Osteoblast (primary cell): ENCODE measurements around the gene IFNGR1. TPM values are rescaled to one million over a fixed set of nuclear protein-coding genes. Genes with fewer than 3 reads are reported as not detected.

Experiments used
- DNase-seq: peaks from one replicate; pipeline ENCODE4 v3.0.0; 2011; ENCODE audit warnings: low spot score, mixed read lengths; ENCODE audit not compliant: insufficient read length; ENCODE audit errors: missing footprints
- H2AFZ ChIP-seq: 2 replicates; pipeline ENCODE4 v1.6.0; 2011; ENCODE audit warnings: mild to moderate bottlenecking, low read length
- H3K27ac ChIP-seq: 2 replicates; pipeline ENCODE4 v1.5.1; 2011; ENCODE audit warnings: mild to moderate bottlenecking, low read depth, low read length, moderate library complexity
- H3K27me3 ChIP-seq: 2 replicates; pipeline ENCODE4 v1.6.0; 2012; ENCODE audit warnings: mild to moderate bottlenecking, control low read depth, inconsistent platforms, low read length, moderate library complexity; ENCODE audit not compliant: insufficient read depth
- H3K36me3 ChIP-seq: 2 replicates; pipeline ENCODE4 v1.5.1; 2011; ENCODE audit warnings: mild to moderate bottlenecking, low read length, control low read depth, moderate library complexity; ENCODE audit not compliant: insufficient read depth
- H3K4me1 ChIP-seq: 2 replicates; pipeline ENCODE4 v1.5.1; 2011; ENCODE audit warnings: mild to moderate bottlenecking, low read length, control low read depth, moderate library complexity; ENCODE audit not compliant: insufficient read depth
- H3K4me2 ChIP-seq: 2 replicates; pipeline ENCODE4 v1.6.0; 2011; ENCODE audit warnings: mild to moderate bottlenecking, low read length; ENCODE audit not compliant: insufficient read depth
- H3K4me3 ChIP-seq: fragments of 200-600 bp; sonication (generic); 3 replicates; pipeline ENCODE4 v1.5.1; 2012; ENCODE audit warnings: mild to moderate bottlenecking, low read length, inconsistent platforms; ENCODE audit not compliant: insufficient read depth
- H3K79me2 ChIP-seq: 2 replicates; pipeline ENCODE4 v1.6.0; 2012; ENCODE audit warnings: mild to moderate bottlenecking, low read length, control low read depth, inconsistent platforms; ENCODE audit not compliant: insufficient read depth
- H3K9me3 ChIP-seq: 2 replicates; pipeline ENCODE4 v1.5.1; 2011; ENCODE audit warnings: low read depth, low read length, control low read depth
- H4K20me1 ChIP-seq: 2 replicates; pipeline ENCODE4 v1.6.0; 2012; ENCODE audit warnings: mild to moderate bottlenecking, low read length, control low read depth; ENCODE audit not compliant: insufficient read depth
- total RNA-seq: library from RNA; depleted of rRNA; stranded (reverse); fragments of >200 nt; gene quantifications from 2 replicates; pipeline ENCODE4 v1.2.3, GENCODE V29; 2012
- TF ChIP-seq, protein P1 (sequence below): IDR thresholded peaks from 2 replicates; pipeline ENCODE4 v1.5.1; 2011; ENCODE audit warnings: mild to moderate bottlenecking, low read depth, low read length, moderate library complexity; ENCODE audit errors: extremely low read depth

IFNGR1 gene
- total RNA-seq, 1 donor = 62.6 TPM

DNA sequence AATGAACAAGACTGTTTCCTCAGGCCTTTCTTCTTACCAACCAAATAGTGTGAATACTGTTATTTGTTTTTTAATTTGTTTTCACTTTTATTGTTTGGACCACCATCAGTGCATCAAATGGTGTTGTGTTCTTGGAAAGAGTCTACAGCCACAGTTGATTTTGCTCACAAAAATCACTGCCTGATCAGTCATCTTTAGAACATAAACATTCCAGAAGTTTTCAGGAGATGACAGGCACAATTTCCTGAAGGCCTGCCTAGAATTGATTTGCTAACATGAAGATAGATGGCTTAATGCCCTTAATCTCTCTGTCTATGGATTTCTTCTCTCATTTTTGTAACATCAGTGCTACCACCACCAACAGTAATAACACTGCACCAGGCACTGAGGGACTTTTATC lies 59.3 kb downstream of the IFNGR1 start:
- TF ChIP-seq, protein P1, sequence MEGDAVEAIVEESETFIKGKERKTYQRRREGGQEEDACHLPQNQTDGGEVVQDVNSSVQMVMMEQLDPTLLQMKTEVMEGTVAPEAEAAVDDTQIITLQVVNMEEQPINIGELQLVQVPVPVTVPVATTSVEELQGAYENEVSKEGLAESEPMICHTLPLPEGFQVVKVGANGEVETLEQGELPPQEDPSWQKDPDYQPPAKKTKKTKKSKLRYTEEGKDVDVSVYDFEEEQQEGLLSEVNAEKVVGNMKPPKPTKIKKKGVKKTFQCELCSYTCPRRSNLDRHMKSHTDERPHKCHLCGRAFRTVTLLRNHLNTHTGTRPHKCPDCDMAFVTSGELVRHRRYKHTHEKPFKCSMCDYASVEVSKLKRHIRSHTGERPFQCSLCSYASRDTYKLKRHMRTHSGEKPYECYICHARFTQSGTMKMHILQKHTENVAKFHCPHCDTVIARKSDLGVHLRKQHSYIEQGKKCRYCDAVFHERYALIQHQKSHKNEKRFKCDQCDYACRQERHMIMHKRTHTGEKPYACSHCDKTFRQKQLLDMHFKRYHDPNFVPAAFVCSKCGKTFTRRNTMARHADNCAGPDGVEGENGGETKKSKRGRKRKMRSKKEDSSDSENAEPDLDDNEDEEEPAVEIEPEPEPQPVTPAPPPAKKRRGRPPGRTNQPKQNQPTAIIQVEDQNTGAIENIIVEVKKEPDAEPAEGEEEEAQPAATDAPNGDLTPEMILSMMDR = no peak
- Histone ChIP-seq H3K27ac (no peak overlapping the region), H4K20me1 (no peaks in the 10 kb centered on the region), H3K4me1 (peaks cover 15% of the 10 kb centered on the region), H3K36me3 (no peaks in the 10 kb centered on the region), H2AFZ (no peak overlapping the region), H3K4me2 (no peak overlapping the region), H3K4me3 (no peak overlapping the region), H3K79me2 (no peaks in the 10 kb centered on the region), H3K9me3 (peaks cover 4% of the 10 kb centered on the region), H3K27me3 (peaks cover 4% of the 10 kb centered on the region)
- DNase-seq = no peak

DNA sequence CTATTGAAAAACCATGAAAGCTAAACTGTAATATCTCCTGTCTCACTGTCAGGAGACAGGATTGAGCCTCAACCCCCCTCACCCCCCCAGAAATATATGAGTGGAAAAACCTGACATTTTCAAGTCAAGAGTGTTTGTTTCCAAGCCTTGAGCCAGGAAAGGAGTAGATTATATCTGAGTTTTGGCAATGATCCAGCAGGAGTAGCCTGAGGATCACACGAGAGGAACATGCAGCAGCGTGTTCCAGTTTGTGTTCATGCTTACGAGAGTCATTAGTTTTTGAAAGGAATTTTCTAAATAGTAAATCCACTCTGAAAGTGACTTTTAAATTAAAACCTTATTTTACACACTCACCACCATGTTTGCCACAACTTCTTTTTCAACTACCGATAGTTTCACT lies 61.6 kb downstream of the IFNGR1 start:
- H4K20me1 ChIP-seq = no peaks in the 10 kb centered on the region
- no peak for DNase-seq
- H3K4me1 ChIP-seq = peaks cover 15% of the 10 kb centered on the region
- H3K36me3 ChIP-seq = no peaks in the 10 kb centered on the region
- TF ChIP-seq, protein P1 = no peak
- H3K27me3 ChIP-seq = peaks cover 4% of the 10 kb centered on the region
- H3K9me3 ChIP-seq = no peaks in the 10 kb centered on the region
- no peak overlapping the region for H3K27ac ChIP-seq
- H3K79me2 ChIP-seq = no peaks in the 10 kb centered on the region
- no peak overlapping the region for H3K4me2 ChIP-seq
- H2AFZ ChIP-seq = no peak overlapping the region
- H3K4me3 ChIP-seq = no peak overlapping the region

DNA sequence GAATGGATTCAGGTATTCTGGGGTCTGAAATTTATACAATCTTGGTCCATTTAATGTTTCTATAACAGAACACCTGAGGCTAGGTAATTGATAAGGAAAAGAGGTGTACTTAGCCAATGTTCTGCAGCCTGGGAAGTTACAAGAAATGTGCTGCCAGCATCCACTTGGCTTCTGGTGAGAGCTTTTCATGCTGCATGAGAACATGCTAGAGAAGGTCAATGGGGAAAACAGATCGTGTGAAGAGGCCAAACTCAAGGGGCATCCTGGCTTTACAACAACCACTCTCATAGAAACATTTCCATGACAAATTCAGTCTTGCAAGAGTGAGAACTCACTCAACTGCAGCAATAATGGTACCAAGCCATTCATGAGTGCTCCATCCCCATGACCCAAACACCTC lies 62.5 kb downstream of the IFNGR1 start:
- no peak overlapping the region for H3K4me3 ChIP-seq
- H4K20me1 ChIP-seq = no peaks in the 10 kb centered on the region
- H3K9me3 ChIP-seq = no peaks in the 10 kb centered on the region
- peaks cover 15% of the 10 kb centered on the region for H3K4me1 ChIP-seq
- H3K27me3 ChIP-seq = peaks cover 4% of the 10 kb centered on the region
- H3K4me2 ChIP-seq = no peak overlapping the region
- TF ChIP-seq, protein P1 = no peak
- H3K27ac ChIP-seq = no peak overlapping the region
- DNase-seq = no peak
- no peaks in the 10 kb centered on the region for H3K79me2 ChIP-seq
- H2AFZ ChIP-seq = no peak overlapping the region
- H3K36me3 ChIP-seq = no peaks in the 10 kb centered on the region

DNA sequence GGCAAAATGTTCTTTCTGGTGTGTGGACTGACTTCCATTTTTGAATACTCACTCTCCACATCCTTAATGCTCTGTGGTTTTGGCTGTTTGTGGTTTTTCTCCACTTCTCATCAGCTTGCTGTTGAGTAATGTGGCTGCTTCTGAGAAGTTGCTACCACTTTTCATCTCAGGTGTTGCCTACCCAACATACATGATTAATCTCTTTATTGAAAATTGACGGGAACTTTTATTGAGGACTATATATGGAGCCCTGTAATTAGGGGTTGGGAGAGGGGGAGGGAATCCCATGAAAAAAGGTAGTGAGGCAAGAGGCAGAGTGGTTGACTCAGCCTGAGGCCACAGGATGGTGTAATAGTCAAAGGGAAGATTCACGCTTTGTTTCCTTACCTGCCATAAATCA lies 63.4 kb downstream of the IFNGR1 start:
- TF ChIP-seq, protein P1 = no peak
- H3K79me2 ChIP-seq = no peaks in the 10 kb centered on the region
- no peak for DNase-seq
- H3K36me3 ChIP-seq = no peaks in the 10 kb centered on the region
- H4K20me1 ChIP-seq = no peaks in the 10 kb centered on the region
- peaks cover 4% of the 10 kb centered on the region for H3K27me3 ChIP-seq
- no peak overlapping the region for H3K27ac ChIP-seq
- H2AFZ ChIP-seq = no peak overlapping the region
- H3K4me1 ChIP-seq = peaks cover 14% of the 10 kb centered on the region
- H3K4me2 ChIP-seq = peak overlapping the region; percentile 34
- no peak overlapping the region for H3K4me3 ChIP-seq
- H3K9me3 ChIP-seq = no peaks in the 10 kb centered on the region
